HCT116 (cell line): Measurements from ENCODE around the gene DLEU7. TPM values are rescaled to one million over a fixed set of nuclear protein-coding genes. Genes with fewer than 3 reads are reported as not detected.

Experiments used
- ATAC-seq: fragments of 200-7000 bp; cut with Tn5 transposase; 2 replicates; pipeline ENCODE4 v1.9.1; 2020; ENCODE audit warnings: mild to moderate bottlenecking, moderate library complexity
- BruUV-seq: library from RNA; stranded (reverse); fragments of 400-500 nt; replicated peaks from 2 replicates; lab custom pipeline; 2021; lab: Mats Ljungman, UMichigan
- CTCF ChIA-PET: fragments of 300-600 bp; sonication (Branson Sonifier 250); formaldehyde crosslinking; loops from one replicate; lab custom pipeline; 2021; ENCODE audit warnings: antibody characterized with exemption; lab: Charles Lee
- POLR2A ChIA-PET: fragments of 300-600, 350-600 bp; sonication (Branson Sonifier 250); formaldehyde crosslinking; loops from one replicate; lab custom pipeline; 2021; ENCODE audit warnings: antibody characterized with exemption; lab: Charles Lee
- RAD21 ChIA-PET, 2 experiments: fragments of 300-600 bp; sonication (Branson Sonifier 250); formaldehyde crosslinking; loops; one replicate each; lab custom pipeline; 2023; ENCODE audit warnings: low total read pairs in 2 of 2; ENCODE audit not compliant: uncharacterized antibody in 2 of 2, unreplicated experiment in 2 of 2, low non-redundant PET in 1 of 2; lab: Charles Lee
- DNase-seq: peaks from one replicate; pipeline ENCODE4 v3.0.0-alpha.2; 2010; ENCODE audit warnings: low read depth, low spot score
- H2AFZ ChIP-seq: fragments of 200-600 bp; shearing (Covaris generic), sonication (generic); 2 replicates; pipeline ENCODE4 v1.6.1; 2017; ENCODE audit warnings: low read depth, mixed run types, mixed read lengths, antibody characterized with exemption, low read length; ENCODE audit not compliant: poor library complexity, severe bottlenecking
- H3K27ac ChIP-seq: 2 replicates; pipeline ENCODE4 v1.5.1; 2012; ENCODE audit warnings: low read depth, low read length
- H3K27me3 ChIP-seq: fragments of 200-600 bp; sonication (generic); 2 replicates; pipeline ENCODE4 v1.6.1; 2016; ENCODE audit warnings: mixed run types, low read length, mixed read lengths; ENCODE audit not compliant: insufficient read depth
- H3K36me3 ChIP-seq, 2 experiments: fragments of 200-500 bp in 1 of 2; fragments of 200-600 bp in 1 of 2; sonication (Bioruptor generic) in 1 of 2; sonication (generic) in 1 of 2; 2 replicates each; pipeline versions ENCODE4 v1.5.1 to v1.6.1; 2014 to 2016; ENCODE audit warnings: low read length in 2 of 2, inconsistent platforms in 1 of 2, mixed read lengths in 1 of 2, mixed run types in 1 of 2; ENCODE audit not compliant: insufficient read depth in 2 of 2, control insufficient read depth in 1 of 2
- H3K4me1 ChIP-seq, 2 experiments: fragments of 200-600 bp in 1 of 2; sonication (generic) in 1 of 2; 2 replicates each; pipeline versions ENCODE4 v1.5.1 to v1.6.1; 2012 to 2017; ENCODE audit warnings: low read length in 2 of 2, inconsistent platforms in 1 of 2, mild to moderate bottlenecking in 1 of 2, mixed read lengths in 1 of 2, mixed run types in 1 of 2, moderate library complexity in 1 of 2; ENCODE audit not compliant: insufficient read depth in 2 of 2, control insufficient read depth in 1 of 2
- H3K4me2 ChIP-seq: fragments of 200-600 bp; sonication (generic); 2 replicates; pipeline ENCODE4 v1.6.1; 2017; ENCODE audit warnings: mixed run types, low read length, mixed read lengths
- H3K4me3 ChIP-seq, 2 experiments: fragments of 200-600 bp in 1 of 2; sonication (generic) in 1 of 2; replicated peaks in 1 of 2; 2 replicates each; pipeline ENCODE4 v1.5.1; 2011 to 2016; ENCODE audit warnings: low read length in 2 of 2, control low read depth in 1 of 2, low read depth in 1 of 2, mild to moderate bottlenecking in 1 of 2, mixed read lengths in 1 of 2, mixed run types in 1 of 2
- H3K79me2 ChIP-seq: fragments of 200-600 bp; sonication (generic); 2 replicates; pipeline ENCODE4 v1.6.1; 2017; ENCODE audit warnings: mild to moderate bottlenecking, mixed run types, low read length, moderate library complexity, mixed read lengths; ENCODE audit not compliant: insufficient read depth
- H3K9ac ChIP-seq: fragments of 200-600 bp; sonication (generic); 2 replicates; pipeline ENCODE4 v1.6.1; 2016; ENCODE audit warnings: low read length, mixed read lengths
- H3K9me2 ChIP-seq: fragments of 200-600 bp; sonication (generic), shearing (Covaris generic); 2 replicates; pipeline ENCODE4 v1.6.1; 2017; ENCODE audit warnings: mixed run types, mild to moderate bottlenecking, moderate library complexity; ENCODE audit not compliant: insufficient read depth
- H3K9me3 ChIP-seq, 2 experiments: fragments of 200-500 bp in 1 of 2; fragments of 200-600 bp in 1 of 2; sonication (Bioruptor generic) in 1 of 2; sonication (generic) in 1 of 2; 2 replicates each; pipeline ENCODE4 v1.6.1; 2014 to 2017; ENCODE audit warnings: low read length in 2 of 2, mixed read lengths in 2 of 2, inconsistent platforms in 1 of 2, low read depth in 1 of 2, mild to moderate bottlenecking in 1 of 2, mixed run types in 1 of 2, moderate library complexity in 1 of 2; ENCODE audit not compliant: control insufficient read depth in 1 of 2, insufficient read depth in 1 of 2
- H4K20me1 ChIP-seq: fragments of 200-600 bp; sonication (generic), shearing (Covaris generic); 2 replicates; pipeline ENCODE4 v1.6.1; 2017; ENCODE audit warnings: mixed run types, mild to moderate bottlenecking, moderate library complexity; ENCODE audit not compliant: insufficient read depth
- CBX3 ChIP-seq: IDR thresholded peaks from 2 replicates; pipeline ENCODE4 v1.6.1; 2012; ENCODE audit warnings: low read depth
- EGR1 ChIP-seq: IDR thresholded peaks from 2 replicates; pipeline ENCODE4 v1.6.1; 2012; ENCODE audit warnings: low read depth
- ELF1 ChIP-seq: IDR thresholded peaks from 2 replicates; pipeline ENCODE4 v1.6.1; 2012; ENCODE audit warnings: low read depth, borderline replicate concordance
- EZH2 ChIP-seq: fragments of 200-600 bp; sonication (generic); IDR thresholded peaks from 2 replicates; pipeline ENCODE4 v1.6.1; 2017; ENCODE audit warnings: antibody characterized with exemption, mixed run types
- FOSL1 ChIP-seq: IDR thresholded peaks from 2 replicates; pipeline ENCODE4 v1.6.1; 2012; ENCODE audit warnings: low read depth
- JUND ChIP-seq: IDR thresholded peaks from 2 replicates; pipeline ENCODE4 v1.6.1; 2012
- POLR2A ChIP-seq: IDR thresholded peaks from 2 replicates; pipeline ENCODE4 v1.7.0; 2011; ENCODE audit warnings: borderline replicate concordance; ENCODE audit not compliant: insufficient read depth, insufficient read length; ENCODE audit errors: extremely low read depth
- POLR2AphosphoS5 ChIP-seq: IDR thresholded peaks from 2 replicates; pipeline ENCODE4 v1.6.1; 2011; ENCODE audit warnings: mild to moderate bottlenecking, low read depth, low read length, moderate library complexity
- RAD21 ChIP-seq: IDR thresholded peaks from 2 replicates; pipeline ENCODE4 v1.6.1; 2012; ENCODE audit warnings: low read depth, mild to moderate bottlenecking
- SP1 ChIP-seq: IDR thresholded peaks from 2 replicates; pipeline ENCODE4 v1.6.1; 2012; ENCODE audit warnings: low read depth
- SRF ChIP-seq: IDR thresholded peaks from 2 replicates; pipeline ENCODE4 v1.6.1; 2012; ENCODE audit warnings: low read depth
- TCF7L2 ChIP-seq: IDR thresholded peaks from 2 replicates; pipeline ENCODE4 v1.7.0; 2011; ENCODE audit warnings: borderline replicate concordance, inconsistent platforms; ENCODE audit not compliant: insufficient read depth, insufficient read length; ENCODE audit errors: extremely low read depth
- YY1 ChIP-seq: IDR thresholded peaks from 2 replicates; pipeline ENCODE4 v1.6.1; 2011; ENCODE audit warnings: low read length, low read depth, moderate library complexity, mild to moderate bottlenecking; ENCODE audit not compliant: insufficient replicate concordance; ENCODE audit errors: extremely low read depth
- intact Hi-C: fragments of 100-400 bp; cut with micrococcal nuclease; formaldehyde crosslinking; loops from 2 replicates; pipeline ENCODE4 v1.10.0; 2022
- total RNA-seq: library from RNA; stranded (reverse); gene quantifications from one replicate; pipeline ENCODE4 v1.2.1, GENCODE V29; 2021; ENCODE audit not compliant: unreplicated experiment
- TF ChIP-seq, protein P1 (sequence below): IDR thresholded peaks from 2 replicates; pipeline ENCODE4 v1.6.1; 2012; ENCODE audit warnings: low read depth
- TF ChIP-seq, protein P2 (sequence below): IDR thresholded peaks from 2 replicates; pipeline ENCODE4 v1.6.1; 2011; ENCODE audit warnings: mild to moderate bottlenecking, low read length, moderate library complexity; ENCODE audit not compliant: insufficient replicate concordance; ENCODE audit errors: extremely low read depth
- TF ChIP-seq, protein P3 (sequence below), 3 experiments: fragments of 200-600 bp in 1 of 3; sonication (generic) in 1 of 3; IDR thresholded peaks in 2 of 3; conservative IDR thresholded peaks in 1 of 3; 2 replicates each; pipeline ENCODE4 v1.5.1; 2012 to 2017; ENCODE audit warnings: low read depth in 2 of 3, low read length in 2 of 3, antibody characterized with exemption in 1 of 3, borderline replicate concordance in 1 of 3, control low read depth in 1 of 3, mild to moderate bottlenecking in 1 of 3, mixed read lengths in 1 of 3, mixed run types in 1 of 3, moderate library complexity in 1 of 3; ENCODE audit not compliant: insufficient read depth in 1 of 3

DLEU7 gene
- total RNA-seq, 1 experiment from 2014 or later: not detected

- CTCF ChIA-PET: no interaction called here
- Histone ChIP-seq H4K20me1 (no peaks in the 10 kb centered on the region), H3K27ac (no peak overlapping the region), H3K9me3 (no peaks in the 10 kb centered on the region), H3K4me3 (no peak overlapping the region), H3K36me3 (no peaks in the 10 kb centered on the region), H3K9ac (no peak overlapping the region), H3K9me2 (no peaks in the 10 kb centered on the region), H3K4me2 (no peak overlapping the region), H2AFZ (no peak overlapping the region), H3K27me3 (no peaks in the 10 kb centered on the region), H3K4me1 (no peaks in the 10 kb centered on the region), H3K79me2 (no peaks in the 10 kb centered on the region)
- BruUV-seq: no TSS peak
- no peak for TF ChIP-seq RAD21
- no peak for TF ChIP-seq SP1
- TF ChIP-seq, protein P1, sequence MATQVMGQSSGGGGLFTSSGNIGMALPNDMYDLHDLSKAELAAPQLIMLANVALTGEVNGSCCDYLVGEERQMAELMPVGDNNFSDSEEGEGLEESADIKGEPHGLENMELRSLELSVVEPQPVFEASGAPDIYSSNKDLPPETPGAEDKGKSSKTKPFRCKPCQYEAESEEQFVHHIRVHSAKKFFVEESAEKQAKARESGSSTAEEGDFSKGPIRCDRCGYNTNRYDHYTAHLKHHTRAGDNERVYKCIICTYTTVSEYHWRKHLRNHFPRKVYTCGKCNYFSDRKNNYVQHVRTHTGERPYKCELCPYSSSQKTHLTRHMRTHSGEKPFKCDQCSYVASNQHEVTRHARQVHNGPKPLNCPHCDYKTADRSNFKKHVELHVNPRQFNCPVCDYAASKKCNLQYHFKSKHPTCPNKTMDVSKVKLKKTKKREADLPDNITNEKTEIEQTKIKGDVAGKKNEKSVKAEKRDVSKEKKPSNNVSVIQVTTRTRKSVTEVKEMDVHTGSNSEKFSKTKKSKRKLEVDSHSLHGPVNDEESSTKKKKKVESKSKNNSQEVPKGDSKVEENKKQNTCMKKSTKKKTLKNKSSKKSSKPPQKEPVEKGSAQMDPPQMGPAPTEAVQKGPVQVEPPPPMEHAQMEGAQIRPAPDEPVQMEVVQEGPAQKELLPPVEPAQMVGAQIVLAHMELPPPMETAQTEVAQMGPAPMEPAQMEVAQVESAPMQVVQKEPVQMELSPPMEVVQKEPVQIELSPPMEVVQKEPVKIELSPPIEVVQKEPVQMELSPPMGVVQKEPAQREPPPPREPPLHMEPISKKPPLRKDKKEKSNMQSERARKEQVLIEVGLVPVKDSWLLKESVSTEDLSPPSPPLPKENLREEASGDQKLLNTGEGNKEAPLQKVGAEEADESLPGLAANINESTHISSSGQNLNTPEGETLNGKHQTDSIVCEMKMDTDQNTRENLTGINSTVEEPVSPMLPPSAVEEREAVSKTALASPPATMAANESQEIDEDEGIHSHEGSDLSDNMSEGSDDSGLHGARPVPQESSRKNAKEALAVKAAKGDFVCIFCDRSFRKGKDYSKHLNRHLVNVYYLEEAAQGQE: no peak
- no peak for TF ChIP-seq ELF1
- no peak for TF ChIP-seq CBX3
- TF ChIP-seq SRF: no peak
- TF ChIP-seq, protein P2, sequence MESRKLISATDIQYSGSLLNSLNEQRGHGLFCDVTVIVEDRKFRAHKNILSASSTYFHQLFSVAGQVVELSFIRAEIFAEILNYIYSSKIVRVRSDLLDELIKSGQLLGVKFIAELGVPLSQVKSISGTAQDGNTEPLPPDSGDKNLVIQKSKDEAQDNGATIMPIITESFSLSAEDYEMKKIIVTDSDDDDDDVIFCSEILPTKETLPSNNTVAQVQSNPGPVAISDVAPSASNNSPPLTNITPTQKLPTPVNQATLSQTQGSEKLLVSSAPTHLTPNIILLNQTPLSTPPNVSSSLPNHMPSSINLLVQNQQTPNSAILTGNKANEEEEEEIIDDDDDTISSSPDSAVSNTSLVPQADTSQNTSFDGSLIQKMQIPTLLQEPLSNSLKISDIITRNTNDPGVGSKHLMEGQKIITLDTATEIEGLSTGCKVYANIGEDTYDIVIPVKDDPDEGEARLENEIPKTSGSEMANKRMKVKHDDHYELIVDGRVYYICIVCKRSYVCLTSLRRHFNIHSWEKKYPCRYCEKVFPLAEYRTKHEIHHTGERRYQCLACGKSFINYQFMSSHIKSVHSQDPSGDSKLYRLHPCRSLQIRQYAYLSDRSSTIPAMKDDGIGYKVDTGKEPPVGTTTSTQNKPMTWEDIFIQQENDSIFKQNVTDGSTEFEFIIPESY: no peak
- no peak for TF ChIP-seq POLR2A
- TF ChIP-seq JUND: no peak
- no peak for TF ChIP-seq FOSL1
- no peak for TF ChIP-seq EGR1
- no peak for TF ChIP-seq TCF7L2
- TF ChIP-seq YY1: no peak
- TF ChIP-seq, protein P3, sequence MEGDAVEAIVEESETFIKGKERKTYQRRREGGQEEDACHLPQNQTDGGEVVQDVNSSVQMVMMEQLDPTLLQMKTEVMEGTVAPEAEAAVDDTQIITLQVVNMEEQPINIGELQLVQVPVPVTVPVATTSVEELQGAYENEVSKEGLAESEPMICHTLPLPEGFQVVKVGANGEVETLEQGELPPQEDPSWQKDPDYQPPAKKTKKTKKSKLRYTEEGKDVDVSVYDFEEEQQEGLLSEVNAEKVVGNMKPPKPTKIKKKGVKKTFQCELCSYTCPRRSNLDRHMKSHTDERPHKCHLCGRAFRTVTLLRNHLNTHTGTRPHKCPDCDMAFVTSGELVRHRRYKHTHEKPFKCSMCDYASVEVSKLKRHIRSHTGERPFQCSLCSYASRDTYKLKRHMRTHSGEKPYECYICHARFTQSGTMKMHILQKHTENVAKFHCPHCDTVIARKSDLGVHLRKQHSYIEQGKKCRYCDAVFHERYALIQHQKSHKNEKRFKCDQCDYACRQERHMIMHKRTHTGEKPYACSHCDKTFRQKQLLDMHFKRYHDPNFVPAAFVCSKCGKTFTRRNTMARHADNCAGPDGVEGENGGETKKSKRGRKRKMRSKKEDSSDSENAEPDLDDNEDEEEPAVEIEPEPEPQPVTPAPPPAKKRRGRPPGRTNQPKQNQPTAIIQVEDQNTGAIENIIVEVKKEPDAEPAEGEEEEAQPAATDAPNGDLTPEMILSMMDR (IDR thresholded peaks at IDR 0.05 in 2 of 3, conservative IDR thresholded peaks at IDR 0.05 in 1 of 3; ENCODE audit: borderline replicate concordance in 1 of 3, insufficient read depth in 1 of 3, low read depth in 2 of 3, low read length in 2 of 3): no peak
- no peak for TF ChIP-seq EZH2
- no peak for TF ChIP-seq POLR2AphosphoS5
- no peak for ATAC-seq
- RAD21 ChIA-PET: no interaction called here
- intact Hi-C loops: no loop called here
- POLR2A ChIA-PET: no interaction called here
- no peak for DNase-seq
Observed at GRCh38 chr13:50887151-50887550, 43.7 kb upstream of the DLEU7 start.
